Skin epidermis (tissue), 12 donors: ENCODE measurements around the gene ITPR3.

ENCODE experiments used
- H3K27ac ChIP-seq, 21 experiments: fragments of 200-600 bp; sonication (generic) in 11 of 21; one replicate each; pipeline ENCODE4 v1.5.0; 2020; ENCODE audit warnings: mild to moderate bottlenecking in 3 of 21, inconsistent platforms in 2 of 21, moderate library complexity in 2 of 21
- H3K4me3 ChIP-seq, 7 experiments: fragments of 200-600 bp; sonication (generic) in 2 of 7; one replicate each; pipeline ENCODE4 v1.5.0; 2020; ENCODE audit warnings: inconsistent platforms in 2 of 7, mild to moderate bottlenecking in 2 of 7, moderate library complexity in 1 of 7

ITPR3 gene

GRCh38 chr6:33661106-33661838, 40.1 kb downstream of the ITPR3 start:
- no peak overlapping the region for H3K27ac ChIP-seq
- no peak overlapping the region for H3K4me3 ChIP-seq

GRCh38 chr6:33662318-33662717, 41.2 kb downstream of the ITPR3 start:
- H3K4me3 ChIP-seq, result no peak overlapping the region
- H3K27ac ChIP-seq, result no peak overlapping the region

- no peak overlapping the region for H3K4me3 ChIP-seq
These were observed 41.9 kb downstream of the ITPR3 start for GRCh38 chr6:33663028-33663427.

GRCh38 chr6:33663727-33664449, 42.8 kb downstream of the ITPR3 start:
- Histone ChIP-seq H3K4me3 (no peak overlapping the region), H3K27ac (no peak overlapping the region)

More at GRCh38 chr6:33663028-33663427, 41.9 kb downstream of the ITPR3 start:
- H3K27ac ChIP-seq, result no peak overlapping the region

- Histone ChIP-seq H3K4me3 (no peak overlapping the region), H3K27ac (no peak overlapping the region)
These were observed 43.5 kb downstream of the ITPR3 start for GRCh38 chr6:33664506-33665057.

- H3K4me3 ChIP-seq, result no peak overlapping the region
- no peak overlapping the region for H3K27ac ChIP-seq
These were observed 44.8 kb downstream of the ITPR3 start for GRCh38 chr6:33665957-33666356.

- no peak overlapping the region for H3K4me3 ChIP-seq
- no peak overlapping the region for H3K27ac ChIP-seq
These were observed 46.0 kb downstream of the ITPR3 start for GRCh38 chr6:33667072-33667471.

GRCh38 chr6:33667776-33668175, 46.7 kb downstream of the ITPR3 start:
- Histone ChIP-seq H3K4me3 (no peak overlapping the region), H3K27ac (no peak overlapping the region)

GRCh38 chr6:33668328-33668727, 47.2 kb downstream of the ITPR3 start:
- no peak overlapping the region for H3K4me3 ChIP-seq
- H3K27ac ChIP-seq, result peak overlapping the region in 11 of 21 experiments; percentile 0 to 74 (median 54)

GRCh38 chr6:33668914-33669313, 47.8 kb downstream of the ITPR3 start:
- peak overlapping the region in 13 of 21 experiments; percentile 13 to 74 (median 54) for H3K27ac ChIP-seq

GRCh38 chr6:33670086-33670660, 49.1 kb downstream of the ITPR3 start:
- Histone ChIP-seq H3K27ac (peak overlapping the region in 2 of 21 experiments; percentile 11 to 57), H3K4me3 (no peak overlapping the region)

More at GRCh38 chr6:33668914-33669313, 47.8 kb downstream of the ITPR3 start:
- H3K4me3 ChIP-seq, result no peak overlapping the region

- H3K4me3 ChIP-seq, result no peak overlapping the region
- H3K27ac ChIP-seq, result peak overlapping the region in 9 of 21 experiments; percentile 1 to 59 (median 34)
These were observed 50.0 kb downstream of the ITPR3 start for GRCh38 chr6:33670971-33671743.

GRCh38 chr6:33671744-33672072, 50.6 kb downstream of the ITPR3 start:
- Histone ChIP-seq H3K27ac (peak overlapping the region in 3 of 21 experiments; percentile 1 to 52 (median 39)), H3K4me3 (no peak overlapping the region)

- Histone ChIP-seq H3K4me3 (no peak overlapping the region), H3K27ac (peak overlapping the region in 3 of 21 experiments; percentile 21 to 63 (median 58))
These were observed 51.7 kb downstream of the ITPR3 start for GRCh38 chr6:33672808-33673207.

- H3K4me3 ChIP-seq, result no peak overlapping the region
- H3K27ac ChIP-seq, result peak overlapping the region in 1 of 21 experiments; percentile 63
These were observed 52.7 kb downstream of the ITPR3 start for GRCh38 chr6:33673851-33674250.

GRCh38 chr6:33675968-33676367, 54.8 kb downstream of the ITPR3 start:
- H3K4me3 ChIP-seq, result no peak overlapping the region

GRCh38 chr6:33676416-33677142, 55.5 kb downstream of the ITPR3 start:
- Histone ChIP-seq H3K4me3 (no peak overlapping the region), H3K27ac (peak overlapping the region in 13 of 21 experiments; percentile 13 to 69 (median 50))

More at GRCh38 chr6:33675968-33676367, 54.8 kb downstream of the ITPR3 start:
- peak overlapping the region in 2 of 21 experiments; percentile 40 to 52 for H3K27ac ChIP-seq

GRCh38 chr6:33677143-33677660, 56.1 kb downstream of the ITPR3 start:
- peak overlapping the region in 13 of 21 experiments; percentile 13 to 69 (median 50) for H3K27ac ChIP-seq

GRCh38 chr6:33677689-33678088, 56.6 kb downstream of the ITPR3 start:
- no peak overlapping the region for H3K4me3 ChIP-seq
- no peak overlapping the region for H3K27ac ChIP-seq

More at GRCh38 chr6:33677143-33677660, 56.1 kb downstream of the ITPR3 start:
- no peak overlapping the region for H3K4me3 ChIP-seq
